GM13977 (cell line): Measurements from ENCODE around the gene DDI1.

Experiments
- DNase-seq: peaks from one replicate; pipeline ENCODE4 v3.0.0; 2012; ENCODE audit warnings: low spot score
- in situ Hi-C: fragments of 300-500 bp; cut with MboI; formaldehyde crosslinking; loops from one replicate; pipeline ENCODE4 v1.12.0; 2022; ENCODE audit warnings: low sequenced_read_pairs, low pct_unique_long_range_greater_than_20kb, mixed read lengths, inconsistent platforms; ENCODE audit not compliant: unreplicated experiment
- TF ChIP-seq, protein P1 (sequence below): IDR thresholded peaks from 2 replicates; pipeline ENCODE4 v1.5.1; 2012; ENCODE audit warnings: mild to moderate bottlenecking, control low read depth; ENCODE audit not compliant: insufficient read depth; ENCODE audit errors: extremely low read depth, missing control alignments

DDI1 gene

DNA sequence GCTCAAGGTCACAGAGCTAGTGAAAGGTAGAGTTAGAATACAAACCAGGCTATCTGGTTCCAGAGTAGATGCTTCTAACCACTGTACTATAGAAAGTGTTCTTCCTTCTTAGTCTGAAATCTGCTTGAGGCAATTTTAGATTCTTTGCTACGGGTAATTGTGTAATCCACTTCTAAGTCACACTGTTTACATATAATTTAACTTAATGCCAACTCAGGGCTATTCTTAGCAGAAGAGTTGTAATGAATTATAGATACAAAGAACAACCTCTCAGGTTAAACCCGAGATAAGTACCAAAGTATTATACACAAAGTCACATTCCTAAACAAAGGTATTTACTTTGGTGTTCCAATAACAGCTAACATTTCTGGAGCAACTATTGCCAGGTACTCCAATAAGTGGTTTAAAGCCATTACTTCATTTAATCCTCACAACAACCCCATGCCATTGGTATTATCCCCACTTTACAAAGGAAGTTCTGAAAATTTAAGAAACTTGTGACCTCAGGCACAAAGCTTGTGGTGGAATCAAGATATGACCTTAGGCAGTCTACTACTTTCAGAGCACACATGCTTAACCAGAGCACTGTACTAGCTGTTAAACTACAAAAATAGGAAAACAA is 31.1 kb upstream of the DDI1 start:
- DNase-seq: no peak
- in situ Hi-C loops: no loop called here
- TF ChIP-seq, protein P1, sequence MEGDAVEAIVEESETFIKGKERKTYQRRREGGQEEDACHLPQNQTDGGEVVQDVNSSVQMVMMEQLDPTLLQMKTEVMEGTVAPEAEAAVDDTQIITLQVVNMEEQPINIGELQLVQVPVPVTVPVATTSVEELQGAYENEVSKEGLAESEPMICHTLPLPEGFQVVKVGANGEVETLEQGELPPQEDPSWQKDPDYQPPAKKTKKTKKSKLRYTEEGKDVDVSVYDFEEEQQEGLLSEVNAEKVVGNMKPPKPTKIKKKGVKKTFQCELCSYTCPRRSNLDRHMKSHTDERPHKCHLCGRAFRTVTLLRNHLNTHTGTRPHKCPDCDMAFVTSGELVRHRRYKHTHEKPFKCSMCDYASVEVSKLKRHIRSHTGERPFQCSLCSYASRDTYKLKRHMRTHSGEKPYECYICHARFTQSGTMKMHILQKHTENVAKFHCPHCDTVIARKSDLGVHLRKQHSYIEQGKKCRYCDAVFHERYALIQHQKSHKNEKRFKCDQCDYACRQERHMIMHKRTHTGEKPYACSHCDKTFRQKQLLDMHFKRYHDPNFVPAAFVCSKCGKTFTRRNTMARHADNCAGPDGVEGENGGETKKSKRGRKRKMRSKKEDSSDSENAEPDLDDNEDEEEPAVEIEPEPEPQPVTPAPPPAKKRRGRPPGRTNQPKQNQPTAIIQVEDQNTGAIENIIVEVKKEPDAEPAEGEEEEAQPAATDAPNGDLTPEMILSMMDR: no peak

DNA sequence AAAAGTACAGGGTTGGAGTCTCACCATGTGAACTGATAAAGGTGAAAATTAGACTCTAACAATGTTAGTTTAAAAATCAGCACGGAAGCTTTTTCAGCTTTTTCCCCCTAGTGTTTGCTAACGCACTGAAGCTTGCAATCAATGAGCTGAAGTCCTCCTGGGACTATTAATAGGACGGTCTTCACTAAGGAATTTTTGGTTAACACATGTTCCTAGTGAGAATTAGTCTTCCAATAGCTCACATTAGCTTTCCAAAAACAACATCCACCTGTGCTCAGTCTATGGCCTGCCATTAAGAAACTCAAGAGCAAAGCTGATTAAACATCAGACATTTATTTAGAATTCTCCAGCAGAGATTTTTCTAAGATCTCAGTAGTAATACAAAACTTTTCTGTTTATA is 26.7 kb upstream of the DDI1 start:
- no peak for DNase-seq
- TF ChIP-seq, protein P1: no peak
- in situ Hi-C loops: no loop called here

DNA sequence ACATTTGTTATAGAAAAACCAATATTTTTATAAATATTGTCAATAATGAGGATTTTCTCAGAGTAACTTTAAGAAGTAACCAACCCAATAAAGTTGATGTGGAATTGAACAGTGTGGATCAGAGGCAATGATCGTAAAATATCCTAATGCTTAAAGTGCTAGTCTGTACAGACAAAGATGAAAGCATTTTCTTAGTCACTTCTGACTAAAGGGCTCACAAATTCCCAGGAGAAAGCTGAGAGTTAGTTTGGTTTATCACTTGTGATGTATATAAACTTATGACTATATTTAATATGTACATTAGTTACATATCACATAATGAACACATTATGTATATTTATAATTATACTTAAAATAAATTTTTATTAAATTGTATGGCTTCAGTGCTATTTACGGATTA is 25.4 kb upstream of the DDI1 start:
- TF ChIP-seq, protein P1: no peak
- in situ Hi-C loops: no loop called here
- no peak for DNase-seq

DNA sequence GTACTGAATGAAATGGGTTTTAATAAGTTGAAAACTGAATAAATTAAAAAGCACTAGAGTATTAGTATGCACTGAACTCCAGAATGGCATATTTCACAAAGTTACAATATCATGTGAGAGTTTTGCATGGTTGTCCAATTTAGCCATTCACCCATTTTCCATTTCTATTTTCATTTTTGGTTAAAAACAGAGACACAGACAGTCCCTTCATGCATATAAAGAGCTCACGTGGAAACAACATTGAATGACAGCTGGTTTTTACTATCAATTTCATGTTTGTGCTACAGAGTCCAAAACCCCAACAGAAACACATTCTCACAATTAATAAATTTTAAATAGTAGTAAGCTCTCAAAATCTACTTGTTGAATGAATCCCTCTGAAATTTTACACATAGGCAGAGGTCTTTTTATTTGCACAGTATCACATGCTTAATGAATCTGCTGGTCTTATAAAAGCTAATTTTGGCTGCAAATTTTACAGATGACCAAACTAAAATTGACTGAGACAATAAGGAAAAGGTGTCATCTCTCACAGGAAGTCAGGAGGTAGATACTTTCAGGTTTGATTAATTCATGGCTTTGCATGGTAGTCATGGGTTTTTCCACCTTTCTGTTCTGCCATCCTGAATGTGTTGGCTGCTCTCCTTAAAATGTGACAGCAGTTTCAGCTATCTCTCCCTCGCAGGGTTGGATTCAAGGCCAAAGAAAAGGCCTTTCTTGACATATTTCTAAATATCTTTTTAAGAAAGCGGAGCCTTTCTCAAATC is 20.6 kb upstream of the DDI1 start:
- TF ChIP-seq, protein P1: no peak
- in situ Hi-C loops: no loop called here
- no peak for DNase-seq

DNA sequence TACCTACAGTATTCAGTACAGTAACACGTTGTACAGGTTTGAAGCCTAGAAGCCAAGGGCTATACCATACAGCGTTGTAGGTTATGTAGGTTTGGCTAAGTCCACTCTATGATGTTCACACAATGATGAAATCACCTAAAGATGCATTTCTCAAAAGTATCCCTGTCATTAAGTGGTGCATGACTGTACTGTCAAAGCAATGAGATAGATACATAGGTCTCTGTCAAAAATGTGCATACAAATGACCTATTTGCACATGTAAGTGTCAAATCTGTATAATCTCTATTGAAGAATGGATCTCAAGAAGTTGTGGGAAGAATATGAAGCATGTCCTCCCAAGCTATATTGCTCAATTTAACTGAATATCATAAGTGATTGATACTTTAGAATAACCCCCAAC is 11.9 kb upstream of the DDI1 start:
- TF ChIP-seq, protein P1: no peak
- DNase-seq: no peak
- in situ Hi-C loops: no loop called here

DNA sequence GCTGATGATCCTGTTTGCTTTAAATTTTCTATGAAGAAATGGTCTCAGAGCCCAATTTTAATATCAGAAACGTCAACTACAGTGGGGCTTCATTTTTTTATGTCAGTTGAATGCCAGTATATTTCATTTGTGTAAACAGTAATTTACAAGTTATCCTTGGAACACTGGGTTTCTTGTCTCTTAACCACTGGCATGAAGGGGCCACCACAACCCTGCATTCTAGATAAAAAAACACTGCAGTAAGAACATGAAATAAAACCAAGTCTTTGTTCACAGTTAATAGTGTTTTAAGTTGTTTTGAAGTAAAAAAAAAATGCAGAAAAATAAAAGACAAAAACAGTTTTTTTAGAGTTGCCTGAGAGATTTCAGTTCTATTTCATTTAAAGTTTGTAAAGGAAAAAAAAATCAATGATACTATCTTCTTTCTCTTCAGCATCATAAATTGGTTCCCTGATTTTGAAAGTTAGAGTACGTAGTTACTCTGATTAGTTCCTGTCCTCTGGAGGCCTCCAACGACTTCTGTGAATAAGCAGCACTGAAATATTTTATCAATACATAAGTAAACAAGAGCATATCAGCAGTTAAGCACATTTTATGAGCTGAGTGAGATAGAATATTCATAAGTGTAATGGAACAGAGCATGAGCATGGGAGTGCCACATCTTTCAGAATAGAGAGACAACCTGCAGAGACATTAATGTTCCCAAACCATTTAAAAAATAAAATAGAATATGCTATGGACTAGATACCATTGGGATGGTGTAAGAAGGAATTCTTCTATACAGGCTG is 7.8 kb upstream of the DDI1 start:
- in situ Hi-C loops: no loop called here

More for the DNA sequence above, 7.8 kb upstream of the DDI1 start:
- no peak for DNase-seq
- TF ChIP-seq, protein P1: no peak
